ENCODE results near the gene CEP350. TPM values are rescaled to one million over a fixed set of nuclear protein-coding genes. Genes with fewer than 3 reads are reported as not detected.

CEP350 gene
- 37.8 and 42.3 TPM in 2 replicates for total RNA-seq (2022)
- Bru-seq, nascent RNA, result percentile 85 among the genes with signal in this experiment
- BruChase-seq, experiment 1, labeled RNA remaining after a 6-hour chase, result percentile 80 among the genes with signal in this experiment
- percentile 83 among the genes with signal in this experiment for BruChase-seq, experiment 2, labeled RNA remaining after a 2-hour chase
- long read RNA-seq, partial matches to known transcripts, result 3 of 4 reads
- long read RNA-seq, other reads (novel, unspliced or antisense), result 1 of 4 reads

DNA sequence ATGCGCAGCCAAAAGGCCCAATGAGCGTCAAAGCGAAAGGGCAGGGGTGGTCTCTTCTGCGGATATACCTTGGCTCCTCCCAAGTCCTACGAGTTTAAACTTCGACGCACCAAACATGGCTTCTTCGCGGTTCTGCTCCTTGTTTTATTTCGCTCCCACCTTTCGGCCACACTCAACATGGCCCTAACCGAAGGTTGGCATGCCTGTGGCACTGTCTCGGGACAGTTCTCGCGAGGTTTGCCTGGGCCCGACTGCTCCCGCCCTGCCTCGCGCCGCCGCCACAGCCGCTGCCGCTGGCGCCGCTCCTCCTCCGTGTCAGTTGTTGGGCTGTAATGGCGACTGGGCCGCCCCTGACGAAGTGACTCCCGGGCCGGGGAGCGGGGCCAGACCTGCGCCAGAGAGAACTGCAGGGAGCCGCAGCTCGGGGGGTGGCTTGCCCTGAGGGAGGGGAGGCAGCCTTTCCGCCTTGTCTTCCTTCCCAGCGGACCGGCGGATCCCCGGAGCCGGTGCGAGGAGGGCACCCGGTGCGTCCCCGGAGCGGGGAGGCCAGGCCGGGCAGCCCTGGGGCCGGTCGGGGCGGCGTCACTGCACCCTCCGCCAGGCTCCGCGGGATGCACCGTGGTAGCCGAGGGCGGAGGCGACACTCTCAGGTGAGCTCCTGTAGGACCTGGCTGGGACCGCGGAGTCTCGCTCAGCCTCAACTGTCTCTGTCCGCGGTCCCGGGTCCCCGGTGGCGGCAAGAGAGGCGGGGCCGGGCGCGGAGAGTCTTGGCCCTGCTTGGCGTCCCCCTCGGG lies at the start of gene CEP350:
Gene CEP350, plus strand, starts transcription at position 318 of the 794 bp plus-strand sequence. CDS start 31,372 bp downstream, outside the sequence.
- intact Hi-C loops (cut with micrococcal nuclease; ENCODE audit: unreplicated experiment), result loop anchor here (2.0 to 10.0 kb wide), 5 partner anchors 24 to 250 kb away; partner anchors contain the start of gene TOR1AIP1
- BruUV-seq (replicated peaks), result no TSS peak
- Mint-ChIP-seq H3K4me1 (ENCODE audit: low read depth, unreplicated experiment) (peaks cover 8% of the 10 kb centered on the region), H3K27ac (ENCODE audit: unreplicated experiment) (peak within 1 kb of the TSS; percentile 71), H3K36me3 (ENCODE audit: insufficient read depth, unreplicated experiment) (peaks cover 22% of the 10 kb centered on the region), H3K9me3 (ENCODE audit: low read depth, unreplicated experiment) (no peaks in the 10 kb centered on the region), H3K4me3 (ENCODE audit: low read depth, unreplicated experiment) (peak within 1 kb of the TSS; percentile 73), H3K27me3 (ENCODE audit: unreplicated experiment) (no peaks in the 10 kb centered on the region)
- CTCF ChIA-PET, result interaction anchor here (1.0 to 1.8 kb wide), 3 partner anchors 37 to 849 kb away, joined by 3 to 6 read pairs (median 3); no protein-coding TSS in a partner anchor
- TF ChIP-seq, protein P1, sequence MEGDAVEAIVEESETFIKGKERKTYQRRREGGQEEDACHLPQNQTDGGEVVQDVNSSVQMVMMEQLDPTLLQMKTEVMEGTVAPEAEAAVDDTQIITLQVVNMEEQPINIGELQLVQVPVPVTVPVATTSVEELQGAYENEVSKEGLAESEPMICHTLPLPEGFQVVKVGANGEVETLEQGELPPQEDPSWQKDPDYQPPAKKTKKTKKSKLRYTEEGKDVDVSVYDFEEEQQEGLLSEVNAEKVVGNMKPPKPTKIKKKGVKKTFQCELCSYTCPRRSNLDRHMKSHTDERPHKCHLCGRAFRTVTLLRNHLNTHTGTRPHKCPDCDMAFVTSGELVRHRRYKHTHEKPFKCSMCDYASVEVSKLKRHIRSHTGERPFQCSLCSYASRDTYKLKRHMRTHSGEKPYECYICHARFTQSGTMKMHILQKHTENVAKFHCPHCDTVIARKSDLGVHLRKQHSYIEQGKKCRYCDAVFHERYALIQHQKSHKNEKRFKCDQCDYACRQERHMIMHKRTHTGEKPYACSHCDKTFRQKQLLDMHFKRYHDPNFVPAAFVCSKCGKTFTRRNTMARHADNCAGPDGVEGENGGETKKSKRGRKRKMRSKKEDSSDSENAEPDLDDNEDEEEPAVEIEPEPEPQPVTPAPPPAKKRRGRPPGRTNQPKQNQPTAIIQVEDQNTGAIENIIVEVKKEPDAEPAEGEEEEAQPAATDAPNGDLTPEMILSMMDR (IDR thresholded peaks at IDR 0.05; ENCODE audit: unreplicated experiment), result no peak
- DNase-seq, result peak; percentile 99

DNA sequence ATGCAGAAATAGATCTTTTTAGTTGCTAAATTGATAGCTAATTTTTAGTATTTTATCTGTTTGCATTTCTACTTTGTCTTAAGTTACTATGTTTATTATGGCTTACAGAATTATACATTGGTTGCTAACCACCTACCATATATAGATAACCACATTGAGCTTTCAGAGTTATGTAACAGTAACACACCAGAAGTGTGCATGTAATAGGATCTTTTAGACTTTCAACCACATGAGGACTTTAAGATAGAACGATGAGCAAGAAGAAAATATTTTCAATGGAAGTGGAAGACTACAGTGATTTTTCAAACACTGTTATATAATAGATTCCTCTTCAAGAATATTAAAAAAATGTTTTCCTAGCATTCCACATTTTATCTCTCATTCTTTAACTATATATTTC lies 43.7 kb upstream of the CEP350 start:
- H3K4me3 Mint-ChIP-seq (ENCODE audit: low read depth, unreplicated experiment), result no peak overlapping the region
- CTCF ChIA-PET, result interaction anchor here (1.1 kb wide), 1 partner anchor 11 kb away, joined by 3 read pairs; no protein-coding TSS in a partner anchor
- TF ChIP-seq, protein P1 (IDR thresholded peaks at IDR 0.05; ENCODE audit: unreplicated experiment), result no peak
- H3K27me3 Mint-ChIP-seq (ENCODE audit: unreplicated experiment), result no peaks in the 10 kb centered on the region
- BruUV-seq (replicated peaks), result no TSS peak
- H3K27ac Mint-ChIP-seq (ENCODE audit: unreplicated experiment), result no peak overlapping the region
- H3K4me1 Mint-ChIP-seq (ENCODE audit: low read depth, unreplicated experiment), result peaks cover 8% of the 10 kb centered on the region
- intact Hi-C loops (cut with micrococcal nuclease; ENCODE audit: unreplicated experiment), result no loop called here
- H3K36me3 Mint-ChIP-seq (ENCODE audit: insufficient read depth, unreplicated experiment), result peaks cover 13% of the 10 kb centered on the region
- no peaks in the 10 kb centered on the region for H3K9me3 Mint-ChIP-seq (ENCODE audit: low read depth, unreplicated experiment)
- DNase-seq, result no peak

DNA sequence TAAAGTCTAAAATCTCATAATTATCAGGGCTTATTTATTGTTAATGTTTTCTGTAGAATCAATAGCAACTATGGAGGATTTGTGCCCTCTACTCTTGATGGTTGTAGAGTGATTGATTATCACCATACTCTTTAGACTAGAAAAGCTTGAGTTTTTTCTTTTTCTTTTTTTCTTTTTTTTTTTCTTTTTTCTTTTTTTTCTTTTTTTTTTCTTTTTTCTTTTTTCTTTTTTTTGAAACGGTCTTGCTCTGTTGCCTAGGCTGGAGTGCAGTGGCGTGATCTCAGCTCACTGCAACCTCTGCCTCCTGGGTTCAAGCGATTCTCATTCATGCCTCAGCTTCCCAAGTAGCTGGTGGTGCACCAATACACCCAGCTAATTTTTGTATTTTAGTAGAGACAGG lies 42.8 kb upstream of the CEP350 start:
- Mint-ChIP-seq H3K4me1 (ENCODE audit: low read depth, unreplicated experiment) (peaks cover 8% of the 10 kb centered on the region), H3K4me3 (ENCODE audit: low read depth, unreplicated experiment) (no peak overlapping the region), H3K36me3 (ENCODE audit: insufficient read depth, unreplicated experiment) (peaks cover 16% of the 10 kb centered on the region), H3K9me3 (ENCODE audit: low read depth, unreplicated experiment) (no peaks in the 10 kb centered on the region), H3K27ac (ENCODE audit: unreplicated experiment) (no peak overlapping the region), H3K27me3 (ENCODE audit: unreplicated experiment) (no peaks in the 10 kb centered on the region)
- CTCF ChIA-PET, result interaction anchor here (1.1 kb wide), 1 partner anchor 12 kb away, joined by 3 read pairs; no protein-coding TSS in a partner anchor
- intact Hi-C loops (cut with micrococcal nuclease; ENCODE audit: unreplicated experiment), result no loop called here
- BruUV-seq (replicated peaks), result no TSS peak
- TF ChIP-seq, protein P1 (IDR thresholded peaks at IDR 0.05; ENCODE audit: unreplicated experiment), result no peak
- DNase-seq, result no peak

GRCh38 chr1:179917601-179918429 lies 36.8 kb upstream of the CEP350 start:
- Mint-ChIP-seq H3K27ac (ENCODE audit: unreplicated experiment) (no peak overlapping the region), H3K4me1 (ENCODE audit: low read depth, unreplicated experiment) (peaks cover 14% of the 10 kb centered on the region), H3K4me3 (ENCODE audit: low read depth, unreplicated experiment) (no peak overlapping the region), H3K9me3 (ENCODE audit: low read depth, unreplicated experiment) (no peaks in the 10 kb centered on the region), H3K27me3 (ENCODE audit: unreplicated experiment) (no peaks in the 10 kb centered on the region), H3K36me3 (ENCODE audit: insufficient read depth, unreplicated experiment) (peaks cover 16% of the 10 kb centered on the region)
- CTCF ChIA-PET, result interaction anchor here (0.8 kb wide), 1 partner anchor 37 kb away, joined by 3 read pairs; the partner anchor contains the start of gene CEP350
- BruUV-seq (replicated peaks), result no TSS peak
- intact Hi-C loops (cut with micrococcal nuclease; ENCODE audit: unreplicated experiment), result no loop called here
- DNase-seq, result no peak
- TF ChIP-seq, protein P1 (IDR thresholded peaks at IDR 0.05; ENCODE audit: unreplicated experiment), result no peak

All from Calu3 (cell line).